ENCODE measurements around the gene ESRRG.

DNA sequence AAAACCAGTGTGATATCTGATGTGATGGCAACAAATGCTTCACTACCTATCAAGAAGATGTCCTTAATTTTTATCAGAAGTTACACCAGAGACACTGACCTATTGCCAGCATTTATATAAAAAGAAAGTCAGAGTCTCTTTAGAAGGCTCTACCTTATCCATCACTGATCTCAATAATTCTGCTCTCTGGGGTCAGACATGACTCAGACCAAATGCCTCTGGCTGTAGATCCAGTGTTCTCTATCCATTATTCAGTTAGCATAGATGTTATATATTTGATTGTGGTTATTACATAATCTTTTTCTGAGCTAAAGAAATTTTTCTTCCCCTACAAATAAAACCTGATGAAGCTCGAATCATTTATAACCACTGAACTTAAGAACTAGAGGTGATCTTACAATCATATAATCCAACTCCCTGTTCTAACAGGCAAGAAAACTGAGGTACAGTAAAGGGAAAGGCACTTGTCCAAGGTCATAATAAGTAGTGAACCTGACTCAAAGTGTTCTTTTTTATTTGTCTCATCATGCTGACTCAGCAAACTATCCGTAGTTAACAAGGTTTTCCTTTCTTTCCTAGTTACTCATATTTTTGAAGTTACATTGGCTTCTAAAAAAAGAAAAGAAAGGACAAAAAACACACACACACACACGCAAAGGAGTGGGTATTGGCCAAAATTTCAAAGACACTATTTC, 43.6 kb upstream of the ESRRG start:
- TF ChIP-seq GATA2 (IDR thresholded peaks at IDR 0.05; ENCODE audit: low read depth, low read length), result peak; percentile 36; the same call in 1 of the 2 replicates
- TF ChIP-seq GATA3 (IDR thresholded peaks at IDR 0.05; ENCODE audit: low read depth, low read length), result no peak

Measured in SH-SY5Y (cell line).